Measurements from ENCODE around the gene TCEAL7.
A peak's percentile ranks its signal among the peaks of the same experiment; 100 is the strongest.
"Not testable (repeated sequence)": the region's sequence is repeated elsewhere in the genome, so short reads cannot be mapped to it uniquely, and the experiment has no call there.

Gene TCEAL7

DNA sequence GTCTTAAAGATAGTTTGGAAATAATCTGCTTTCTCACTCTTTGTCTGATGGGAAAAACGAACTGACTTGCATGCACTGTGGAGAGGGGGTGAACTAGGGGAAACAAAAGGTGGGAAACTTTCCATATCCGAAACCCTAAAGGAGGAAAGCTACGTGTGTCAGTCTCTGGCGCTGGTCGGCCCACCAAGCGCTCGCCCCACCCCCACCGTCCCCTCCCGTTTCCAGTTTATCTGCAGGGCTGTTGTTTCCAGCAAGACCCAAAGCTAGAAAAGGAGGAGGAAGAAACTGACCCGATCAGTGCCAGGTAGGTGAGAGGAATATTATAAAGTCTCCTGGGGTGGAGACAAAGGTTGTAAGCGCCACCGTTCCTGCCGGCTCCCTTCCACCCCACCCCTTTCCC lies 26.8 kb downstream of the TCEAL7 start:
- TF ChIP-seq CTCF (IDR thresholded peaks at IDR 0.05) (no peak), ZFX (IDR thresholded peaks at IDR 0.05; ENCODE audit: borderline replicate concordance) (no peak)
- peak overlapping the region; percentile 27; the same call in 1 of the 2 replicates for H3K27ac ChIP-seq

DNA sequence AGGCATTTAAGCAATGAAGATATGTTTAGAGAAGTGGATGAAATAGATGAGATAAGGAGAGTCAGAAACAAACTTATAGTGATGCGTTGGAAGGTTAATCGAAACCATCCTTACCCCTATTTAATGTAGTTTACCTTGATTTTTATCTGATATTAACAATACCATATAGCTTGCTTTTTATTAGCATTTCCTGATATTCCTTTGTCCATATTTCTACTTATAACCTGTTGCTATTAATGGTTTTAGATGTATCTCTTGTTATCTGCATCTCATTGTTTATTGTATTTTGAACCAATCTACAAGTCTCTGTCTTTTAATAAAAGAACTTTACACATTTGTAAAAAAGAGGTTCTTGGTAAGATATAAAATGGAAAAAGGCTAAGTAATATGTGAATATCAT lies 27.8 kb downstream of the TCEAL7 start:
- no peak overlapping the region for H3K27ac ChIP-seq
- TF ChIP-seq ZFX (IDR thresholded peaks at IDR 0.05; ENCODE audit: borderline replicate concordance) (no peak), CTCF (IDR thresholded peaks at IDR 0.05) (no peak)

DNA sequence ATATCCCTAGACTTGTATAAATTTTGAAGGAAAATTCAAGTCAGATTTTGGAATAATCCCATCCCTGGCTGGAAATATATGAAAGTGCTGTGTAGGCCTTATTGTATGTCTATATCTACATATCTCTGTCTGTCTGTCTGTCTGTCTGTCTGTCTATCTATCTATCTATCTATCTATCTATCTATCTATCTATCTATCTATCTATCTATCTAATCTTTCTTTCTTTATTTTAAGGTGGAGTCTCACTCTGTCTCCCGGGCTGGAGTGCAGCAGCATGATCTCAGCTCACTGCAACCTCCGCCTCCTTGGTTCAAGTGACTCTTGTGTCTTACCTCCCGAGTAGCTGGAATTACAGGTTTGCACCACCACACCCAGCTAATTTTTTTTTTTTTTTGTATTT lies 29.6 kb downstream of the TCEAL7 start:
- H3K27ac ChIP-seq, result not testable (repeated sequence)

GRCh38 chrX:103360092-103360491 lies 30.1 kb downstream of the TCEAL7 start:
- no peak for TF ChIP-seq CTCF (IDR thresholded peaks at IDR 0.05)
- no peak for TF ChIP-seq ZFX (IDR thresholded peaks at IDR 0.05; ENCODE audit: borderline replicate concordance)
- H3K27ac ChIP-seq, result no peak overlapping the region

DNA sequence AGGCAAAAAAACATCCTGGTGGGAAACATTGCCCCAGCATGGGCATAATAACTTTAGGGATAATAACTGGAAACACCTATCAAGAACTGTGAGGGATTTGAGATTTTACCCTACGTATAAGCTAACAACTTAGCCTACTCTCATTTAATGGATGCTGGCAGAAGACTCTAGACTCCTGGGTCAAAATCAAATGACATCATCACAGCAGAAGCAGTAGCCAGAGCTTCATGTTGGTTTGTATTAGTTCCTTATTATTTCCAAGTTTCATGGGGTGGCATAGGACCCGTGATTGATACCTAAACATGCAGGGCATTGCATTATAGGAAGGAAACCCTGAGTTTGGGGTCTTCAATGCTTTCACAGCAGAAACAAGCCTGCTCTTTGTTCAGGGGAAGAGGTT lies 30.9 kb downstream of the TCEAL7 start:
- no peak overlapping the region for H3K27ac ChIP-seq

GRCh38 chrX:103361798-103362197 lies 31.8 kb downstream of the TCEAL7 start:
- H3K27ac ChIP-seq, result no peak overlapping the region
- TF ChIP-seq ZFX (IDR thresholded peaks at IDR 0.05; ENCODE audit: borderline replicate concordance), result no peak
- TF ChIP-seq CTCF (IDR thresholded peaks at IDR 0.05), result no peak

More for the DNA sequence above, 30.9 kb downstream of the TCEAL7 start:
- no peak for TF ChIP-seq CTCF (IDR thresholded peaks at IDR 0.05)
- no peak for TF ChIP-seq ZFX (IDR thresholded peaks at IDR 0.05; ENCODE audit: borderline replicate concordance)

- TF ChIP-seq ZFX (IDR thresholded peaks at IDR 0.05; ENCODE audit: borderline replicate concordance), result no peak
- no peak for TF ChIP-seq CTCF (IDR thresholded peaks at IDR 0.05)
- H3K27ac ChIP-seq, result no peak overlapping the region
Measured at GRCh38 chrX:103362474-103362873, 32.4 kb downstream of the TCEAL7 start.

GRCh38 chrX:103363046-103363445 lies 33.0 kb downstream of the TCEAL7 start:
- TF ChIP-seq ZFX (IDR thresholded peaks at IDR 0.05; ENCODE audit: borderline replicate concordance), result no peak
- no peak for TF ChIP-seq CTCF (IDR thresholded peaks at IDR 0.05)
- H3K27ac ChIP-seq, result no peak overlapping the region
